GM12801 (cell line): Measurements from ENCODE around the gene PDZD8.

Experiments
- CTCF ChIP-seq: IDR thresholded peaks from one replicate; pipeline ENCODE4 v1.5.1; 2011; ENCODE audit warnings: control low read depth; ENCODE audit not compliant: insufficient read length; ENCODE audit errors: extremely low read depth

Gene PDZD8

GRCh38 chr10:117306674-117307073, 68.6 kb downstream of the PDZD8 start:
- TF ChIP-seq CTCF = no peak

GRCh38 chr10:117300671-117301070, 74.6 kb downstream of the PDZD8 start:
- no peak for TF ChIP-seq CTCF

- TF ChIP-seq CTCF = no peak
Measured at GRCh38 chr10:117299435-117299834, 75.8 kb downstream of the PDZD8 start.

- no peak for TF ChIP-seq CTCF
Measured at GRCh38 chr10:117298219-117298618, 77.0 kb downstream of the PDZD8 start.

- no peak for TF ChIP-seq CTCF
Measured at GRCh38 chr10:117294735-117295134, 80.5 kb downstream of the PDZD8 start.

- TF ChIP-seq CTCF = no peak
Measured at GRCh38 chr10:117294039-117294645, 81.1 kb downstream of the PDZD8 start.

GRCh38 chr10:117284716-117285494, 90.3 kb downstream of the PDZD8 start:
- no peak for TF ChIP-seq CTCF
